GM12875 (cell line): ENCODE data around the gene SPAG5.
A peak's percentile ranks its signal among the peaks of the same experiment; 100 is the strongest.
"Not testable (repeated sequence)": the region's sequence is repeated elsewhere in the genome, so short reads cannot be mapped to it uniquely, and the experiment has no call there.

ENCODE experiments used
- H3K4me3 ChIP-seq: one replicate; pipeline ENCODE4 v1.5.1; 2011; ENCODE audit warnings: low read depth, low read length, control low read depth
- CTCF ChIP-seq: IDR thresholded peaks from 2 replicates; pipeline ENCODE4 v1.5.1; 2011; ENCODE audit warnings: low read depth, mild to moderate bottlenecking, control low read depth, inconsistent platforms, low read length, moderate library complexity, borderline replicate concordance; ENCODE audit not compliant: insufficient read depth

SPAG5 gene

GRCh38 chr17:28612531-28612930 is 13.7 kb upstream of the SPAG5 start:
- H3K4me3 ChIP-seq: no peak overlapping the region
- TF ChIP-seq CTCF: no peak

- no peak overlapping the region for H3K4me3 ChIP-seq
- TF ChIP-seq CTCF: no peak
Observed at GRCh38 chr17:28610376-28610775, 11.6 kb upstream of the SPAG5 start.

- H3K4me3 ChIP-seq: not testable (repeated sequence)
Observed at GRCh38 chr17:28604031-28604430, 5.2 kb upstream of the SPAG5 start.

GRCh38 chr17:28599311-28600184 is 723 bp upstream of the SPAG5 start:
- H3K4me3 ChIP-seq: peak overlapping the region; percentile 96
- no peak for TF ChIP-seq CTCF

GRCh38 chr17:28598389-28598788 is 436 bp downstream of the SPAG5 start:
- TF ChIP-seq CTCF: no peak
- H3K4me3 ChIP-seq: peak overlapping the region; percentile 96

- no peak for TF ChIP-seq CTCF
- H3K4me3 ChIP-seq: peak overlapping the region; percentile 96
Observed at GRCh38 chr17:28597606-28598383, 1.0 kb downstream of the SPAG5 start.

- H3K4me3 ChIP-seq: no peak overlapping the region
- no peak for TF ChIP-seq CTCF
Observed at GRCh38 chr17:28592260-28592659, 6.6 kb downstream of the SPAG5 start.
